Vagina (tissue), 2 donors: ENCODE results near the gene TRIM59. TPM values are rescaled to one million over a fixed set of nuclear protein-coding genes. Genes with fewer than 3 reads are reported as not detected.
A peak's percentile ranks its signal among the peaks of the same experiment; 100 is the strongest.

Source experiments
- DNase-seq, 2 donors: peaks; one replicate each; pipeline ENCODE4 v3.0.0-alpha.2; 2017; ENCODE audit errors: extremely low spot score in 2 of 2
- H3K27ac ChIP-seq: fragments of 200-600 bp; sonication (generic); one replicate; pipeline ENCODE4 v1.5.1; 2019
- H3K27me3 ChIP-seq: fragments of 200-600 bp; sonication (generic); one replicate; pipeline ENCODE4 v1.5.1; 2019
- H3K36me3 ChIP-seq, 2 donors: fragments of 200-600 bp; sonication (generic); one replicate each; pipeline ENCODE4 v1.5.1; 2017 to 2019
- H3K4me1 ChIP-seq: fragments of 200-600 bp; sonication (generic); one replicate; pipeline ENCODE4 v1.5.1; 2019
- H3K4me3 ChIP-seq, 2 donors: fragments of 200-600 bp; sonication (generic); 1 replicate in 1 of 2; 2 replicates in 1 of 2; pipeline ENCODE4 v1.5.1; 2016 to 2019
- H3K9me3 ChIP-seq: fragments of 200-600 bp; sonication (generic); one replicate; pipeline ENCODE4 v1.5.1; 2019
- CTCF ChIP-seq, 3 experiments: fragments of 450-650 bp in 2 of 3; fragments of 200-600 bp in 1 of 3; sonication (generic) in 1 of 3; IDR thresholded peaks; one replicate each; pipeline ENCODE4 v1.5.1; 2017 to 2019; ENCODE audit warnings: antibody characterized with exemption in 3 of 3, mild to moderate bottlenecking in 2 of 3, moderate library complexity in 2 of 3
- POLR2A ChIP-seq, 2 donors: fragments of 450-650 bp; IDR thresholded peaks; one replicate each; pipeline ENCODE4 v1.6.1; 2017; ENCODE audit warnings: antibody characterized with exemption in 2 of 2, mild to moderate bottlenecking in 2 of 2, moderate library complexity in 2 of 2
- POLR2AphosphoS5 ChIP-seq, 2 donors: sonication (generic); formaldehyde crosslinking; IDR thresholded peaks; one replicate each; pipeline ENCODE4 v1.9.0; 2017; ENCODE audit warnings: antibody characterized with exemption in 2 of 2, mild to moderate bottlenecking in 2 of 2, low read depth in 1 of 2; ENCODE audit not compliant: insufficient read depth in 1 of 2
- intact Hi-C: fragments of 100-400 bp; cut with DNase I; formaldehyde crosslinking; loops from one replicate; pipeline ENCODE4 v1.15.1; 2023
- total RNA-seq: library from RNA; depleted of rRNA; stranded (reverse); fragments of >200 nt; gene quantifications from one replicate; pipeline ENCODE4 v1.2.3, GENCODE V29; 2016

The TRIM59 gene
- total RNA-seq, 1 donor from 2014 or later: 6.1 TPM

GRCh38 chr3:160399125-160400029 lies 50.2 kb downstream of the TRIM59 start, which contains the start of the genes IFT80 and SMC4:
Gene IFT80, minus strand, starts transcription at chr3:160399225. Its CDS starts 14,625 bp downstream, at chr3:160384600.
Gene SMC4, plus strand, starts transcription at chr3:160399650. Its CDS starts 1,177 bp downstream, at chr3:160400827.
- Histone ChIP-seq H3K36me3 (no peaks in the 10 kb centered on the region), H3K9me3 (no peaks in the 10 kb centered on the region), H3K27me3 (no peaks in the 10 kb centered on the region), H3K4me3 (peak within 1 kb of the TSS; percentile 78 to 91), H3K4me1 (peaks cover 35% of the 10 kb centered on the region), H3K27ac (peak within 1 kb of the TSS; percentile 97)
- TF ChIP-seq POLR2AphosphoS5 (IDR thresholded peaks at IDR 0.05; ENCODE audit: insufficient read depth in 1 of 2, low read depth in 1 of 2): peak; percentile 74 to 99
- TF ChIP-seq POLR2A (IDR thresholded peaks at IDR 0.05): peak in 1 of 2 donors; percentile 57
- TF ChIP-seq CTCF (IDR thresholded peaks at IDR 0.05): no peak
- DNase-seq: peak; percentile 96
- intact Hi-C loops: no loop called here

- Histone ChIP-seq H3K27ac (peak overlapping the region; percentile 97), H3K27me3 (no peaks in the 10 kb centered on the region), H3K4me1 (peaks cover 35% of the 10 kb centered on the region), H3K9me3 (no peaks in the 10 kb centered on the region), H3K4me3 (peak overlapping the region; percentile 78 to 91), H3K36me3 (no peaks in the 10 kb centered on the region)
- intact Hi-C loops: no loop called here
- TF ChIP-seq CTCF (IDR thresholded peaks at IDR 0.05) (no peak), POLR2A (IDR thresholded peaks at IDR 0.05) (no peak), POLR2AphosphoS5 (IDR thresholded peaks at IDR 0.05; ENCODE audit: insufficient read depth in 1 of 2, low read depth in 1 of 2) (no peak)
- DNase-seq: no peak
Measured at GRCh38 chr3:160398820-160399124, 50.8 kb downstream of the TRIM59 start.

DNA sequence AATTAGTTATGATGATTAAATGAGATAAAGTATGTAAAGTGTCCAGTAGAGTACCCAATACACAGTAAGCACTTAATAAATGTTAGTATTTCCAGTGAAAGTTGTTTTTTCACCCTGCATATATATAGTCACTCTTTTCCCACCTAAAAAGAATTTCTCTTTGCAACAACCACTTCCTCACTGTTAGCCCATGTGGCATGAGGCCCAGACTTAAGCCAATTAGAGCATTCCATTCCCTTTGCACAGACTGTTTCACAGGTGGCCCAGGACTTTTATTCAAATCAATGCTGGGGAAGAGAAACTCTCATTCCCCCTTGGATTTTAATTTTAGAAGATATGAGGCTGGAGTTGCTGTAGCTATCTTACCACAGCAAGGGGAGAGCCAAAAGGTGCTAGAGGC lies 54.3 kb downstream of the TRIM59 start:
- no peaks in the 10 kb centered on the region for H3K27me3 ChIP-seq
- no peaks in the 10 kb centered on the region for H3K36me3 ChIP-seq
- no peak overlapping the region for H3K4me3 ChIP-seq
- no peak overlapping the region for H3K27ac ChIP-seq
- no peak for DNase-seq
- H3K4me1 ChIP-seq: peaks cover 15% of the 10 kb centered on the region
- H3K9me3 ChIP-seq: no peaks in the 10 kb centered on the region
- TF ChIP-seq CTCF (IDR thresholded peaks at IDR 0.05): no peak
- no peak for TF ChIP-seq POLR2AphosphoS5 (IDR thresholded peaks at IDR 0.05; ENCODE audit: insufficient read depth in 1 of 2, low read depth in 1 of 2)
- TF ChIP-seq POLR2A (IDR thresholded peaks at IDR 0.05): no peak
- intact Hi-C loops: no loop called here

- no peak overlapping the region for H3K4me3 ChIP-seq
- H3K36me3 ChIP-seq: no peaks in the 10 kb centered on the region
- H3K27ac ChIP-seq: no peak overlapping the region
- intact Hi-C loops: no loop called here
- no peaks in the 10 kb centered on the region for H3K27me3 ChIP-seq
- no peaks in the 10 kb centered on the region for H3K9me3 ChIP-seq
- TF ChIP-seq POLR2A (IDR thresholded peaks at IDR 0.05) (no peak), CTCF (IDR thresholded peaks at IDR 0.05) (no peak)
- H3K4me1 ChIP-seq: peaks cover 9% of the 10 kb centered on the region
- DNase-seq: no peak
Measured at GRCh38 chr3:160394009-160394392, 55.6 kb downstream of the TRIM59 start.

GRCh38 chr3:160393346-160394008 lies 56.1 kb downstream of the TRIM59 start:
- Histone ChIP-seq H3K4me3 (no peak overlapping the region), H3K36me3 (no peaks in the 10 kb centered on the region), H3K27ac (no peak overlapping the region), H3K9me3 (no peaks in the 10 kb centered on the region), H3K4me1 (peaks cover 6% of the 10 kb centered on the region), H3K27me3 (no peaks in the 10 kb centered on the region)
- intact Hi-C loops: no loop called here
- DNase-seq: no peak
- TF ChIP-seq POLR2A (IDR thresholded peaks at IDR 0.05): no peak
- no peak for TF ChIP-seq POLR2AphosphoS5 (IDR thresholded peaks at IDR 0.05; ENCODE audit: insufficient read depth in 1 of 2, low read depth in 1 of 2)
- no peak for TF ChIP-seq CTCF (IDR thresholded peaks at IDR 0.05)
